NCI-H1436 (cell line): ENCODE results near the gene TRIM2.

ENCODE experiments used
- DNase-seq: peaks from one replicate; lab custom pipeline; 2025; lab: John Stamatoyannopoulos, UW

Gene TRIM2

DNA sequence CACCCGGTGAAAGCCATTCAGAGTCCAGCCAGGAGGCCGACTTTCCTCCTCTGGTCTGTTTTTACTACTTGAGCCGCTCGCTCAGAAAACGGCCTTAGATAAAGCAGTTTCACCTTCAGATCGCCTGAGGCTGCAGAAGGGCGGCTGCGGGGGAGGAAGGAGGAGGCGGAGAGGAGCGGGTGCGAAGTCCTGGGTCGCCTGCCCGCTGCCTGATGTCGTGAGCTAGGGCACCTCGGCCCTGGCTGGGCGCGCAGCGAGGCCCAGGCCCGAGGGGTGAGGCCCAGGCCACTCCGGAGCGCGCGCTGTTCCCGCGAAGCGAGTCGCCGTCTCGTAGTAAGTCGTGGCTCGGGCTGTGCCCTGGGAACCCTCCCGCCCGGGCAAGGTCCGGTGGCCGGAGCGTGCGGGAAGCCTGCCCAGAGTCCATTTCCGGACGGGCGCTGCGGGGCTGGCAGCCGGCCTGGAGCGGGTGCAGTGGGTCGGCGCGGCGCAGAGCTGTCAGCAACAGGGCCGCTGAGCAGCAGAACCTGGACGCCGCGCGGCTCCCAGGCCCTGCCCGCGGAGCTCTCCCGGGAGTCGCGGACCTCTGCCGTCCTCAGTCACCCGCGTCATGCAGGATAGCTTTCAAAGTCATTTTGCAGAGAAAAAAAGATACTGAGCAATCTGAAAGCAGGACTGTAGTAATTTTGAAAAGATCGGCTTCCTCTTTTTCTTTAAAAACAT is 18.6 kb downstream of the TRIM2 start:
- no peak for DNase-seq

GRCh38 chr4:153223427-153223801 is 19.2 kb downstream of the TRIM2 start:
- no peak for DNase-seq

DNA sequence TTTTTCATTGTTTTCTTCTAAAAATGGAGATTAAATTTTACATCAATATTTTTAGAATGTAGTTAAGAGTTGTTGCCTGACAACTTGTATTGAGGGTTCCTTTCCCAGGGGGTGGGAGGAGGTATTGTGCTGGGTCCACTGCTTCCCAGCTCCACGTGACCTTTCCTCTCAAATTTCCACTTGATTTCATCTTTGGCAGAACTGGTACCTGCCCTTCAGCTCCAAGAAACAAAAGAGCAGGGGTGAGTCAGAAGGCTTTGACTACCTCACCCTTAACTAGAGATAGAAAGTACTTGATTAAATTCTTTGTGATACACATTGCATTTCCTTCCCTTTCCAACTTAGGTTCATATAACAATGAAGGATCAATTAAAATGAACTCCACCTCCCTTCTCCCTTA is 19.7 kb downstream of the TRIM2 start:
- DNase-seq: no peak

- no peak for DNase-seq
Observed at GRCh38 chr4:153224474-153224873, 20.2 kb downstream of the TRIM2 start.

DNA sequence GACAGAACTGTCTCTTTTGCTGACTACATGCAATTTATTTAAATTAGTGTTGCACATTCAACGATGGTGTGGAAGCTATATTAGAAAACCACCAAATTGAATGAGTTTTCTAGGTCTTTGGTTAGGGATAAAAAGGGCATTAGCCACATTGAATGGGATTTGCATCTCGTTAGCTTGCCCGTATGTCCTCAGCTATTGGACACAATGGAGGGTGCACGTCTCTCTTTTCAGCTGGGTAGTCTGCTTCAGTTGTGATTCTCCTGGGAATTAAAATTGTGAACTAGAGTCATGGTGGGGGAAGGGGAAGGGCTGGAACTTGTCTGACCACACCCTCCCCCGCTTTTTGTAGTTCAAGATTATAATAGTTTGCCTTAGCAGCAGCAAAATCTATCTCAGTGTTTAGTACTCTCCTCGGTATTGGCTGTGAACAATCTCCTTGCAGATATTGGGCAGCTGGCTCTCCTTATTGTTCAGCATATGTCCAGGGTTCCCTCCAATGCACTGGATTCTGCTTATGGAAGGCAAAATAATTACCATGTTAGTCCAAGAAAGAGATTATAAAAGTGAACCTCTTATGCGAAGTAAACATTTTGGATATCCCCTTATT is 23.3 kb downstream of the TRIM2 start:
- DNase-seq: no peak

DNA sequence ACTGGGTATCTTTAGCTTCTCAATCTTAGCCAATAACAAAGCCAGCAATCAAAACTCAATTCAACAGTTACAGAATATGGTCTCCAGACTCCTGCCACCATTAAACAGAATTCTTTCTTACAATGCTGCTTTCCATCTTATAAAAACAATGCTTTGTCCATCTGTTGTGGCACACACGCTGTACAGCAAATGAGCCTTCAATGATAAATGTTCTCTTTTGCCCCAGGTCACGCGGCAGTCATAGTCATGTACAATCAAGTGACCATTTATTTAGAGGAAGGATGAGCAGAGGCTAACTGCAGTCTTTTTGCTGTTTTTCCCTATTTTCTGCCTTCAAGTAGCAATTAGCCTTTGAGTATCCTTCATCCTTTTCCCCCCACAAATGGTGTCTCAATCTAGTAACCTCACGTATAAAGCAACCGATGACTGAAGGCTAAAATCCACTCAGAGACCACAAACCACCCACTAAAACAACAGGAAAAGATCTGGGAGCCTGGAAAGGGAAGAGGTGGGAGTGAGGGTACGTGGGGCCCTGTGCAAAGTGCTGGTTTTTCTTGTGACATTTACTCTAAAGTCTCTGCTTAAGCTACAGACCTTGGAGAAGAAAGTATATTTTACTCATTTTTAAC is 24.4 kb downstream of the TRIM2 start:
- DNase-seq: no peak

GRCh38 chr4:153229545-153229944 is 25.3 kb downstream of the TRIM2 start:
- DNase-seq: no peak

DNA sequence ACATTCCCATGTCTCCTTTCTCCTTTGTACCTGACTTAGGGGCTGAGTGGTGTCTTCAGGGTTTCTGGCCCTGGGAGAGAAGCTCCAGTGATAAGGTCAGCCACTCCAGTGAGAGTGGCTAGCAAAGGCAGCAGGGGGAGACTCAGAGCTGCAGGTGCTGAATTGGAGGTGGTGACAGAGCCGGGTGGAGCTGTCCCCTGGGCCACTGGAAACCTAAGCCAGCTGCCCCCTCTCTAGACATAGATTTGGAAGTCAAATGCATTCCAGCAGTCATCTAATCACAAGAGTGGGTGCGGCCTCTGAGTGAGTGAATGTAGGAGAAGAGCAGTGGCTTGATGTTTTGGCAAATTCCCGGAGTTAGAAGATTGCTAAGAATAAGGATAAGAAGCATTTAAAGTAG is 28.5 kb downstream of the TRIM2 start:
- no peak for DNase-seq

GRCh38 chr4:153233761-153234371 is 29.6 kb downstream of the TRIM2 start:
- no peak for DNase-seq

DNA sequence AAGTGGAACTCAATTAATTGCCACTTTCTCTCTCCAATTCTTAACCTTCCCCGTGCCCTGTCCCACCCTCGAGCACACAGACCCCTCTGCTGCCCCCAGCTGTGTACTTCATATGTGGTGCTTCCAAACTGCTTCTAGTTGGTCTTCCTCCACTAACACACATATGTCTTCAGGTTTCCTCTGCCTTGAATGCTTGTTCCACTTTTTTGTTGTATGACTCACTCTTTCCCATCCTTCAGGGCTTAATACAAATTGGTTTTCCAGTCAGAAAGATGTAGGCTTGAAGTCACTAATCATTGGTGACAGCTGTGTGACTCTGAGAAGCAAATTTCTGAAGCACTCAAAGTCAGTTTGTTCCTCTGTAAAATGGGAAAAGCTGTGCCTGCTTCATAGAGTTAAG is 30.6 kb downstream of the TRIM2 start:
- no peak for DNase-seq

DNA sequence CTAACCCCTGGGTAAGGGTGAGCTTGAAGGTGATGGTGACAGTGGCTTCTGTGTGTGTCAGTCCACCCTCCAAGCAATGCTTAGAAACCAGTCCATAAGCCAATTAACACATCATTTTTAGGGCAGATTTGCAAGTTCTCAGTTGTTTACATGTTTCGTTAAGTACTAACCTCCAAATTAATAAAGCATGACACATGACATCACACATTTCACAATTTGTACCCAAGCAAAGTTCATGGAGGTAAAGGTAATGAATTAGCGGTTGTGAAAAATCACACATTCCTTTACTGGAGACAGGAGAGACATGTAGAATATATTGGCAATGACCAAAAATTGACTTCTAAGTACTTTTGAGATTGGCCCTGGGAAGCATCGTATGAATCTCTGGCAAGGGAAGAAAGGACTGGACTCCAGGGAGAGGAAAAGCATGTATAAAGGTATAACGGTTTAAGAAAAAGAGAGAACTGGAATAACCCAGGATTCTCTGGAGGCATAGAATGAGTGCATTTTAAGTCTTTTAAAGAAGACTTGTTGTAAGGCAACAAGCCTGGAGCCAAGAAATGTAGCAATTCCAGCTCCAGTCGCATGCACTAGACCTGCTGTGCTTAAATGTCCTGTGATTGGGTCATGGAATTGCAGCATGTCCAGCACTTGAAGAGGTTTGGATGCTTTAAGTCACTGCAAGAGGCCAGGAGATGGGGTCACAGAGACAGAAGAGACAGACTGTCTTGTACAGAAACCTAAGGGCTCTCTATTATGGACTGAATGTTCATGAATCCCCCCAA is 34.1 kb downstream of the TRIM2 start:
- no peak for DNase-seq

DNA sequence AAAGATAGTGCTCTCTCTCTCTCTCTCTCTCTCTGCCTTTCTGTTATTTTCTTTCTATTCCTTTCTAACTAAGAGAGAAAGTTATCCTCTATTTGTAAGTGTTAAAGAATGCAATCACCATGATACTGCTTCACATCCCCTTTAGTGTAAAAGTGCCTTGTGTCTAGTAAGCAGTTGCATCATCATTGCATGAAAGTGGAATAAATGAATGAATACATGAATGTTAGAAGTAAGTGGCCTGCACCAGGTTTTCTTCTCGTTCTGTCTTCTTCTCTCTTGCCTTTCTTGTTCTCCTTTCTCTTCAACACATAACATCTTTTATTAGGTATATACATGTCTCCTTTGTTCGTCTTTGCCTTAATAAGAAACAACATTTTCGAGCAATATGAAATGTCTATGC is 35.2 kb downstream of the TRIM2 start:
- no peak for DNase-seq

- DNase-seq: no peak
Observed at GRCh38 chr4:153241295-153241694, 37.1 kb downstream of the TRIM2 start.

DNA sequence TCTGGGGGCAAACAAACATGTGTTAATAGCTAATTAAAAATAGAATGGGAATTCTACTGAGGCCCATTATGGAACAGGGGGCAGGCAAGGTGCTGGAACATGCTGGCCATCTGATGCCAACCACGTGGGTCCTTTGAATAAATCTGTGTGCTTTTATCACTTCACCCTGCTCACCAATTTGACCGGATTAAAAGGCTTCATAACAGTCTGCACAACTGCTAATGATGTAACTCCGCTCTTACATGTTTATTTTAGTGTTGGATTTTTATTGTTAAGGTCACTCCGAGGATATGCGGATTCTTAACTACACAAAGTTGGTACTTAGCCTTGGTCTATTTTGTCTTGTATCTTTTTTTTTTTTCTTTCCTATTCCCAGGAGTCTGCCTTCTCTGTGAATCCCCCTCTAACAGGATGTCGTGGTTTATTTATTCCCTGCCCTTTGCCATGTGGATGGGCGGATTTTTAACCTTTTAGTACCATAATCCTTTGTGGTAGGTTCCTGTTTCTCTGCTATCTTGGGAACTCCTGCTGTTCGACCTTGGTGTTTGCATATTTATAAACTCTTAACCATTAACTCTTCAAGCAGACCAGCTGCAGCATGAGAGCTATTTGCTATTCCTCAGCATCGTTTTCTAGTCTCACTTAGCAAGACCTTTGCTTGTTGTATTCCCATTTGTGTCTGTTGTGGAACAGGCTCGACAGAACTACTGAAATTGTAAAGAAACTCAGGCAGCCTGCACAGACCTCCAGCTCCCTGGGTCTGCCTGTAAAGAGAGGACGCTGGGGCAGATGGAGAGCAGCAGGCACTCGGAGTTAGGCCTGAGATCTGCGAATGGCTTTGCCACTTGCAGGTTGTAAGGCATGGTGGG is 38.0 kb downstream of the TRIM2 start:
- DNase-seq: no peak

GRCh38 chr4:153242839-153243324 is 38.6 kb downstream of the TRIM2 start:
- no peak for DNase-seq

DNA sequence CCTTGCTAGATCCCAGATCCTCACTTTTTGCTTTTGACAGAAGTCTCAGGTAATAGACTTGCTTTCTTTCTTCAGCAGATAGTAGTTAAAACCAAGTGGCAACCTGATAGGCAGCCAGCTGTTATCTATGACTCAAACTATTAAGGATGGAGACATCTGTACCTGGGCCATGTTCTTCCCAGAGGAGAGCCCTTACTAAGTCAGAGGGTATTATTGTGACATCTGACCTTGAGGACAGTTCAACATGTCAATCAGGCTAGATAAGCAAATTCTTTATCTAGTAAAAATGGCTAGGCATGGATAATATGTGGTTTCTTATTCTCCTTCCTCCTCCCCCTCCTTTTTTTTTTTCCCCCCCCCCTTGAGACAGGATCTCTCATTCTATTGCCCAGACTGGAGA is 39.2 kb downstream of the TRIM2 start:
- no peak for DNase-seq

DNA sequence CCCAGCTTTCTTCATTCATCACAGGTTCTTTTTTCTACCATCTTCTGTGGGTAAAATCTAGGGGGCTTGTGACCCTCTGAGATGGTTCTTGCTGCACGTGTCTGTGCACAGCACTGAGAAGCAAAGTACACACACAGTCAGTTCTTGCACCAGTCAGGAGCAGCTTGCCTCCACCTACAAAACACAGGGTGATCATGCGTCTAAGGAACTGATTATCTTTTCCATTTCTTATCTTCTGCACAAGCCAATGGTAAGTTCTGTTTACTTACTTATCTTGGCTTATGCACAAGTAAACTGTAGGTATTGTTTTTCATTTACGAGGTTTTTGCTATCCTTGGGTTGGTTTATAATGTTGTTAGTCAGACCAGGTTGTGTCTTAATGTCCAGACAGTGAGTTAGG is 40.7 kb downstream of the TRIM2 start:
- DNase-seq: no peak

DNA sequence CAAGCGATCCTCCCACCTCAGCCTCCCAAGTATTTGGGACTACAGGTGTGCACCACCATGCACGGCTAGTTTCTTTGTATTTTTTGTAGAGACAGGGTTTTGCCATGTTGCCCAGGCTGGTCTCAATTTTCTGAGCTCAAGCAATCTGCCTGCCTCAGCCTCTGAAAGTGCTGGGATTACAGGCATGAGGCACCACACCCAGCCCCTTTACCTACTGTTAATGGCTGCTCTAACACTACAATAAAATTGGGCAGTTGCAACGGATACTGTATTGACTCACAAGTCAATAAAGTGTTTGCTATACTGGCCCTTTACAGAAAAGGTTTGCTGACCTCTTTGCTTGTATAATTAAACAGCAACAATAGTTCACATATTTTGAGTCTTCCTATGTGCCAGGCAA is 41.5 kb downstream of the TRIM2 start:
- no peak for DNase-seq

DNA sequence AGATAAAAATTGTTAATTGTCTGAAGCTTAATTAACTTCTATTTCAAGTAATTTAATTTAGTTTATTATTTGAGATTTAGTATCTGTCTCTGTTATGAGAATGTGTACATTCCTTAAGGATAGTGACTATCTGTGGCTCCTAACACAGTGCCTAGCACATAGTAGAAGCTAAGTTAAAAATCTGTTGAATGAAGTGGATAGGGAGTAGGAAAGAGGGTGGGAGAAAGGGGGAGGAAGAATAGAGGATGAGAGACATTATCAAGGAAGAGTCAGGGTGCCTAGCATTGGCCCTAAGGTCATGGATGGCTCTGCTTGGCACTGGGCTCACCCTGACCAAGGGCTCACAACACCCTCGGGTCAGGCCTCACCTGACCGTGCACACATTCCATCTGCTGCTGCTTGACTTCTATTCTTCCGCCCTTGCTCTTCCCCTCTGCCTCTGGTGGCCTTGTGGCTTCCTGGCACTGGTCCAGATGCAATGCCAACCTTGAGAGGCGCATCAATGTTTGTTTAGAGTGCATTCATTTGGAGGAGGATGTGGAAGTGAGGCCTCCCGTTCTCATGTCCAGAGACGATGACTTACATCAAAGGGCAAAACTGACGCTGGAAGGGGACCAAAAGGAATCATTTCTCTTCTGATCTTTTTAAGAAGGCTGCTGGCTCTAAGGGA is 42.3 kb downstream of the TRIM2 start:
- DNase-seq: no peak

DNA sequence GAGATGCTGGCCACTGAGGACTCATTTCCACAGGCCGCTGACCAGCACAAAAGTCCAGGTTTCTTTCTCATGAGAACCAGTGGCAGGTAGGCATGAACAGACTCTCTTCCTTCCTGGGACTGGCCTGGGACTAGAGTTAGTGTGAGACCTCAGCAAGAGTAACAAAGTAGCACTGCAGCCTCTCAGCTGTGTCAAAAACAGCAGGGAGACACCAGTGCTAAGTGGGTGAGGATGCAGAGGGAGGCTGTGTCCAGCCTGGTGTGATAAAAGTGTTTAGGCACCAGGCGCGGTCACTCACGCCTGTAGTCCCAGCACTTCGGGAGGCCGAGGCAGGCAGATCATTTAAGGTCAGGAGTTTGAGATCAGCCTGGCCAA is 42.9 kb downstream of the TRIM2 start:
- no peak for DNase-seq
